ENCODE measurements around the gene CHN1.
A peak's percentile ranks its signal among the peaks of the same experiment; 100 is the strongest.

Gene CHN1

DNA sequence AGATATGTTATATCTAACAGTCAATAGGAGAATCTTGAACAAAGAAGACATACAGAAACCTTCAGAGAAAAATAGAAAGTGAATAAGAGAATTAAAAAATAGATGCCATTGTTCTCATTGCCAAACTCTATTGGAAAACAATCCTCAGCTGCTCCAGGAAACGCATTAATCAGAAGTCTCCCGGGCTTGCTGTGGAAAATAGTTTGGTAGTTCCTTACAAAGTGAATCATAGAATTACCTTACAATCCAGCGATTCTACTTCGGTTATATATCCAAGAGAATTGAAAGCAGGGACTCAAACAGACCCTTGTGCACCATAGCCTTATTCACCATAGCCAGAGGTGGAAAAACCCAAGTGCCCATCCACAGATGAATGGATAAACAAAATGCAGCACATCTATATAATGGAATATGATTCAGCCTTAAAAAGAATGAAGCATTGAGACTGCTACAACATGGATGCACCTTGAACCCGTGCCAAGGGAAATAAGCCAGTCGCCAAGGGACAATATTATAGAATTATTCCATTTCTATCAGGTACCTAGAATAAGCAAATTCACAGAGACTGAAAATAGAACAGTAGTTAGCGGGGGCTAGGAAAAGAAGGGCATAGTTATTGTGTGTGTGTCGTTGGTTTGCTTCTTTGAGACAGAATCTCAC, 219.0 kb downstream of the CHN1 start:
- DNase-seq (ENCODE audit: low read depth), result no peak

DNA sequence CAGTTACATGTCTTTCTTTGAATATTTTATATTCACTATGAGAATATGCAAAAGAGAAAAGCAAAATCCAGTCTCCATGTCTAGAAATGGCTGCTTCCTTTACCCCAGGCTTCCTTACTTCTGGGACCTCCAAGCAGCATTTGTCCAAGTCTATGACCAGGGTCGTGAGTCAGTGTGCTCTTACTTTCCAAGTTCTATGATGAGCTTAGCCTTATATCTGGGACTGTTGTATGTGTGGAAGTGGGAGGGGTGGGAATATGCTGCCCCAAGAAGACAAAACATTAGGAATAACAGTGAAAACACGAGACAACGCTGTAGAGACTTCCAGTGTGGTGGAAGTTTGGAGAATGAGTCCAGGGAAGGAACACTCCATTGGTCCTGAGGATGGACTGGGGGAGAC, 219.7 kb downstream of the CHN1 start:
- no peak for DNase-seq (ENCODE audit: low read depth)

DNA sequence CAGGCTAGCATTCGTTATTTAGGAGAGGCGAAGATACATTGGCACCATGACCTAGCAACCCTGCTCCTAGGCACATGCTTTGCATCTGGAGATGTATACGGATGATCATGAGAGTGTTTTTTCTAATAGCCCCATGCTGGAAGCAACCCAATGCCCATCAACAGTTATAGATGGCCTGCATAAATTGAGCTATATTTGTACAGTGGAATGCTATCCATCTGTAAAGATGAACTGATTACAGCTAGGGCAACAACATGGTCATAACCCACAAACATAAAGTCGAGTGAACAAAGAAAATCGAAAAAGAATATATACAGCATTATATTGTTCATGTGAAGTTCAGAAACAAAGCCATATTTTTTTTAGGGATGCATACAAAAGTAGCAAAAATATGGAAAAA, 220.3 kb downstream of the CHN1 start:
- DNase-seq (ENCODE audit: low read depth), result no peak

DNA sequence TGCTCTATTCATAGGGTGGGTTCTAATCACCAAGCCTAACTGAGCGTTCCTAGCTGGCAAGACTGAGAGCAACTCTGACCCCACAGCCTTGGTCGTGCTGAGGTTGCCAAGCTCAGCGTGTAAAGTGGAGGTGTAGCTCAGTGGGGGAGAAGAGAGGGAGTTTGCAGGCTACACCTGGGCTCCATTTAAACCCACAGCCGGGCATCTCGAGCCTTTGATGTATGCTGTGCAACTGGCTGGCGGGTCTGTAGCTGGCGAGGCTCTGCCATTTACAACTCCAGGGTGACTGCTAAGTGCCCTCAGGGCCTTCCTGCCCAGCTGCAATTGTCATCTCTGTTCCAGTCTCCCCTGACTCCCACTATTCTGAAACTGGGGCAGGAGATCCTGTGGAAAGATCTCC, 220.9 kb downstream of the CHN1 start:
- no peak for DNase-seq (ENCODE audit: low read depth)

DNA sequence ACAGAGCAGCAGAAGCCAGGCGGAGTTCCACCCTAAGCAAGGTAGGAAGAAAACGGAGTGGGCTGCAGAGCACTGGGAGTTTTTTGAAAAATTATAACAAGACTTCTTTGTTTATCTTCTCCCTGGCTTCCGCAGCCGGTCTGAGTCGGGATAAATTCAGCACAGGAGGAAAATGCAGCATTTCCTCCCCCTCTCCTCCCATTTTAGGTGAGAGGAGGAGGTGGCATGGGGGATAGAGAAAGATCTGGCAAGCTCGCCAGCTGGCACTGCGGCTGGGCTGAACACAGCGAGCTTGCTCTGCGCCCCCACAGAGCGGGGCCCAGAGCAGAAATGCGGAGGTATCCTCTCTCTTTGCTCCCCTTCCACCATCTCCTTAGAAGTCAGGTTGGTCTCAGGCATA, 223.2 kb downstream of the CHN1 start:
- no peak for DNase-seq (ENCODE audit: low read depth)

DNA sequence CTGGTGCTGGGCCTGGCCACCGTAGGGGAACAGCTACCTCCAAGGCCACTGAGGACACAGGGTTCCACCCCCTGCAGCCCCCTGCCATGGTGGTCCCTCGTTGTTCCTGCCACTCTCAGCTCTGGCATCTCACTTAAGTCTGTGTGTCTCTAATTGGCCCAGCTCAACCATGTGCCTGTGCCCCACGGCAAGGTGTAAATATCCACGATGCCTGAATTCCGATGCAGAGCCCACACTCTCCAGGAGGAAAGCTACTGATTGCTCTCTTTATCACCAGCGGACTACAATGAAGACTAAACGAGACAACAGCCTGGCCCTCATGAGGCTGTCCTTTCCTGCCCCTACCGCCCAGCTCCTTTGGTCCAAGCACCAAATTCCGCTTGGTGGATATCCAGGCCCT, 223.9 kb downstream of the CHN1 start:
- no peak for DNase-seq (ENCODE audit: low read depth)

DNA sequence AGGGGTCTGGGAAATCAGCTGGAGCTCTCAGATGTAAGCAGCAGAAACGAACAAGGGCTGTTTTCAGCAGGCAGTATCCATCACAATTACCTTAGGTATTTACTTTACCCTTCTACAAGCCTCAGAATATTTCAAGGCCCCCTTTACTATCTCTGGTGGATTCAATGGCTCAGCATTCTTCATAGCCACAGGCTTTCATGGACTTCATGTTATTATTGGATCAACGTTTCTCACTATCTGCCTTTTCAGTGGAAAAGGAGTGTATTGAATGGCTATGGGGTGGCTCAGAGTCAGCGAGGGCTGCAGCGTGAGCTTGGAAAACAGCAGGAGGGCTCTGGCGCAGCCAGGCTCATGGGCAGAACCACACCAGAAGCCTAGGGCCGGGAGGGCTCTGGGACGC, 224.3 kb downstream of the CHN1 start:
- no peak for DNase-seq (ENCODE audit: low read depth)

DNA sequence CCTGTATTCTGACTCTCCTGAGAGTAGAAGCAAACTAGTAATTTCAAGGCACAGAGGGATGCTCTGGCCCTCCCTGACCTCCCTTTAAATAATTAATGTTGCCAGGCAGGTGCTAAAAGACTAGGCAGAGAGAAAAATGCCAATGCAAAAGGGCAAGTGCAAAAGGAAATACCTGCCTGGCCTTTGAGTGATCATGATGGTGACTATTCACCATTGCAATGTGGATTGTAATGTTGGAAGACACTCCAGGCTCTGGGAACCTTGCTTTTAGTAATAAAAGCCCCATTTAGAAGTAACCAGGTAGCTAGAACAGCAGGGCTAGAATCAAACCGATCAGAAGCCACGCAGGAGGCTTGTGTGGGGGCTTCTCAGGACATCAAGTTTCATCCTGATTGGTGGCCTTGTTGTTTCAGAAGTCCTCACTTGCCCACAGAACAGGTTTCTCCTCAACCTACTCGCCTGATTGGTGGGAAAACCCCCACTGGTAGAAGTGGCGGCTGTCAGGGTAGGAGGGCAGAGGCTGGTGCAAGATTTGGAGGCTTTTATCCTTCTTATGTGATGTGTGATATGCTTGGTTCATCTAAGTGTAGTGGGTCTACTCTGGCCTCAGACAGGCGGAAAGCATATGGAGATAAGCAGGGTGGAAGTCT, 224.9 kb downstream of the CHN1 start:
- DNase-seq (ENCODE audit: low read depth), result no peak

DNA sequence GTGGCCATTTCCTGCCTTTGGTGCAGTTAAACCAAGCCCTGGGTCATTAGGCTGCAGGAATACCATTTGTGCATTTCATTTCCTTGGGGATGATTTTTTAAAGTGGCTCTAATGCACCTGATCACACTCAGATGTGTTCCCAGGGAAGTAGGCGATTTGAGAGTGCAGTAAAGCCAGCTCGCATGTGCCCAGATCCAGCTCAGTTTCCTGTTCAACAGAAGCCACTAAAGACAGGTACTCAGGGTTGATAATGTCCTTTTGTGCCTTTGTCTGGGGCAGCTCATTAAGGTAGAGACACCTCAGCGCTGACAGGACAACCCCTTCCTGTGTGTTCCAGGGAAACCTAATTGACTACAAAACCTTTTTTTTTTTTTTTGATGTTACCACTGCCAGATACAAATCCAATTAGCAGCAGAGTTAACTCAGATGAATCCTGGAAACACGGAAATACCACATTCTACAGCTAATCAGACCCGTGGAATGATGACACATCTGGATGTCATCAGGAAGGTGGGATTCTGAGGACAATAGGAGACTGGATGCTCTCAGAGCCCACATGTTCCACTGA, 225.7 kb downstream of the CHN1 start:
- DNase-seq (ENCODE audit: low read depth), result no peak

DNA sequence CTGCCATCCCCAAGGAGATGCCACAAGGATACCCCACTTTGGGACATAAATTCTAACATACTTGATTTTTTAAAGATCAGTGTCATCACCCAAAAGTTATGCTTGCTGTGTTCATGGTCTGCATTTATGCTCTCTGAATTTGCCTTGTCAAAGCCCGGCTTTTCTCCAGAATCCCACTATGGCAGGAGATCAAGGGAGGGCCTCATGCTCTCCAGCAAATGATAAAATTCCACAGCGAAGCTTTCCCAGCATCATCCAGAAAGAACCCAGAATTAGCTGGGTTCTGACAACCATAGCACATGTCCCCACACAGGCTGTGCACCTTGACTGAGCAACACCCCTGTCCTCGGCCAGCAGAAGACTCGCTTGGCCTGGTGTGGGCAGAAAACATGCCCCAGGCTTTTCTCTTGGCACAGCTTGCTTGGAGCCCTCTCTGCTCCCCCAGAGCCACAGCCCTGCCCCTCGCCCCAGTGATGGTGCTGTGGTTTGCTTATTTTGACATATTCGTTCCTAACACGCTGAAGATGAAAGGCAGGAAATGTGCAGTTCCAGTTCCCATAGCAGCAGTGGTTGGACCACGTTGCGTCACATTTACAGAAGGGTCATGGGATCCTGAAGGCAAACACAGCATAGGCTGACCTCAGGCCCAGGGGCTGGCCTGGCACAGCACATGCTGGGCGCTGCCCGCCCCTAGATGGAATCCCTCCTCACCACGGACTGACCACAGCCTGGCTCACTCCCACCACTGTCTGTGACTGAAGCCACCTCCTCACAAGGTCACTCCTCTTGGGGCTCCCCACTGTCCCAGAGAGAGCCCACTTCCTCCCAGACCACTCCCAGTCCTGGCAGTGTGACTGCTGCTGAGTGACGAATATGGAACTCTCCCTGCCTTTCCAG, 226.8 kb downstream of the CHN1 start:
- peak; percentile 46 for DNase-seq (ENCODE audit: low read depth)

DNA sequence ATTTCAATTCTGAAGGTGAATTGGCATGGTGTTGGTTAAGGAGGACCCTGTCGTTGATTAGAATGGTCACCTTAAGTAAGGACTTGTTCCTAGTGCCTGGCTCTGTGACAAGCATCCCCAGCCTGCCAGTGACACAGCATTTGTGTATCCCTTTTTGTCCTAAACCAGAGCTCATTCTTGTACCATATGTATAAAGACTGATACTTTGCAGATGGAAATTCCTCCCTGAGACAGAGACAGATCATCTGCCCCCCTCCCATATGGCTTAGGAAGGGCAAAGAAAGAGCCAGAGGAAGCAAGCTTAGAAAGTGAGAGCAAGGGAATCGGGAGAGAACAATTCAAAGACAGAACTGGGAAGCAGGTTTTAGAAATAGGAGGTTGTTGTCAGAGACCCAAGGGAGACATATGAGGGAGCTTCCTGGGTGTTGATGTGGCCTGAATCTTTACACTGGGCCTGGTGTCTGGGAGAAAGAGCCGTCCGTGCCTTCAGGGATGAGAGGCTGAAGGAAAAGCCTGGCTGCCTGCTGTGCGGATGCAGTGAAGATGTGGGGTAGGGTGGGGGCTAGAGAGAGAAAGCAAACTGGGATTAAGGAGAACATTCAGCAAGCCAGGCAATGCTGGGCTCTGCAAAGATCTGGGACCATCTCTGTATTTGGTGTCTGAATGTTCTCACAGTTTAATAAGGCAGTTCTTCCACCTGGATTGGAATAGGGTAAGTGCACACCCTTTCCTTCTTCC, 227.7 kb downstream of the CHN1 start:
- DNase-seq (ENCODE audit: low read depth), result no peak

DNA sequence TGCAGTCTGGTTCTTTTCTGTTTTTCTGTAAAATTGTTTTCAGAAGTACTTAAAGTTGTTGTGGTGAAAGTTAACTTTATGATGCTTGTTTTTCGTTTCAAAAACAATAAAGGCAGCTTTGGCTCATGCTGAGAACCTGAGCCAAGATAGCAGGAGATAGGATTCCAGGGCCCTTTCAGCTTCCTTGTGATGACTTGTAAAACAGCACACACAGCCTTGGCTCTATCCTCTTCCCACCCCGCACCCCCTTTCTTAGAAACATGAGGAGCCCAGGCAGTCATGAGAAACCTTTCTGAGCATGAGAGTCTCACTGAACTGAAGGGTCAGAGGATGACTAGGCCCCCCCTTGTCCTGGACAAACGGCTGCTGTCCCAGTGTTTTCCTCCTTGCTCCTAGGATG, 228.5 kb downstream of the CHN1 start:
- no peak for DNase-seq (ENCODE audit: low read depth)

DNA sequence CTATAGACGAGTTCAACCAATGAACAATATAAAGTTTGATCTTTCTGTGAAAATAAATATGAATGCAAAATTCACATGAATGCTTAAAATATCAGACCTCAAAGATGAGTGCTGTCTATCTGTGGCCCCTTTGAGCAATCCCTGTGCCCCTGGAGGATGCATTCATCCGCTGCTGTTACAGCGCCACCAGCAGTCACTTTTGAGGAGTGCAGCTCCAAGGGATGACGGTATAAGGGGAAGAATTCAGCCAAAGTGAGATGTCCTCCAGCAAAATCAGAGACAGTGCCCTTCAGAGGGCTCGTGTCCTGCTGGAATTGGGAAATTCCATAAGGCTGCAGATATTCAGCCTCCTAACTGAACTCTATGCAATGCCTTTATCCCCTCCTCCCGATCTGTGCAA, 229.0 kb downstream of the CHN1 start:
- DNase-seq (ENCODE audit: low read depth), result no peak

DNA sequence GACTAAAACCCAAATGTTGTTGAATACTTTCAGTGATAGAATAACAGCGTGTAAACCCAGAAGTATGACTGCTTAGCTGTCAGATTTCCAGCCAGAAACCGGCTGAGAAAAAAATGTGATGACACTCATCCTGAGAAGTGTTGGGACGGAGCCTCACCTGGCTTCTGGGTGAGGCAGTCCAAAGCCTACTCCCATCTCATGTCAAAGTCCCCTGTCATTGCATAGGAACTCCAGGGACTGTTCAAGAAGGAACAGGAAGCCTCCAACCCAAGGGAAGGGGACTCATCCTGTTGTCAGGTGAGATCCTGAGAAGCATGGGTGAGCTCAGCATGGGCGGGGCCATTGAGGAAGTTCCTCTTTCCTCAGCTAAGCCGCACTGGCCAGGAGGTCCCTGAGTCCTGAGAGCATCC, 229.6 kb downstream of the CHN1 start:
- no peak for DNase-seq (ENCODE audit: low read depth)

DNA sequence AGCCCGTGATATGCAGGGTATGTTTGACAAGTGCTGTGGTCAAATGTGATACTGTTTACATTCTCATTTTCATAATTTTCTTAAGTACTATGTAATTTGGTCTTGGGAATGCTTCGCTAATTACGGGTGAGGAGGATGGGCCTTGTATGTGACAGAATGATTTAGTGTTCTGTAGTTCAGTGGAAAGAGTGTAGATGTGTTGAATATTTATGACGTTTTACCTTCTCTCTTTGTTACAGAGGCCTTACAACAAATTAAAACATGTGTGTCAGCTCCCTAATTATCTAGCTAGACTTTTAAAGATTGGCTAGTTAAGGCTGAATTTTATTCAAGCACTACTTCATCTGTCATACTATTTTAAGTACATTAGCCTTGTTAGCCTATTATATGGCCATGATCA, 230.3 kb downstream of the CHN1 start:
- DNase-seq (ENCODE audit: low read depth), result no peak

DNA sequence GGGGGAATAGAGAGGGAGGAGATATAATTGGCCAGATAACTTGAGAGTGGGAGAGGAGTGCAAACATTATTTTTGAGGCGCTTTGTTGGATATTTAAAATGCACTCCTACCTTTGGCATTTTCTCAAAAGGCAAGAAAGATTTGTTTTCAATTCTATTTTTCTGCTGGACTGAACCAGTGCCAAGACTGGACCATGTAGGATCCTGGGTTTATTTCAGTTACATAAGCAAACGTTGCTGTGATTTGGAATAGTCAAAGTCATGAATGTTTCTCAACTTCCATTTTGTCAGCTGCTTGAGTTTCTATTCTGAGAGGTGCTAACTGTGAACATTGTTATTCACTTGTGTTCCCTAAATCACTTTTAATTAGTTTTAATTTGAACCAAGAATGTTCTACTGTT, 232.0 kb downstream of the CHN1 start:
- DNase-seq (ENCODE audit: low read depth), result no peak

DNA sequence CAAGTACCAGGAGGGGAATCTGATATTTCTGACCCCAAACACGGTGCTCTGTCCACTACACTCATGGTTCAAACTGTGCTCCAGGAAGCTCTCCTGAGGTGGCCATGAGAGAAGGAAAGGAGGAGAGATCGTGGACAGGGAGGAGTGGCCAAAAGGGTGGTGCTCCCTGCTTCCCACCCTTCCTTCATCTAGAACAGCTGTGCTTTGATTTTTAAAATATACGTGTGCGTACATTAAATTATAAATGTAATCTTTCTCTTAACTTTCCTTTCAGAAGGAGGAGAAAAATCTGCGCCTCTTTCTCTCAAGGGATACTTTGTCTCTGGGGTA, 232.7 kb downstream of the CHN1 start:
- no peak for DNase-seq (ENCODE audit: low read depth)

DNA sequence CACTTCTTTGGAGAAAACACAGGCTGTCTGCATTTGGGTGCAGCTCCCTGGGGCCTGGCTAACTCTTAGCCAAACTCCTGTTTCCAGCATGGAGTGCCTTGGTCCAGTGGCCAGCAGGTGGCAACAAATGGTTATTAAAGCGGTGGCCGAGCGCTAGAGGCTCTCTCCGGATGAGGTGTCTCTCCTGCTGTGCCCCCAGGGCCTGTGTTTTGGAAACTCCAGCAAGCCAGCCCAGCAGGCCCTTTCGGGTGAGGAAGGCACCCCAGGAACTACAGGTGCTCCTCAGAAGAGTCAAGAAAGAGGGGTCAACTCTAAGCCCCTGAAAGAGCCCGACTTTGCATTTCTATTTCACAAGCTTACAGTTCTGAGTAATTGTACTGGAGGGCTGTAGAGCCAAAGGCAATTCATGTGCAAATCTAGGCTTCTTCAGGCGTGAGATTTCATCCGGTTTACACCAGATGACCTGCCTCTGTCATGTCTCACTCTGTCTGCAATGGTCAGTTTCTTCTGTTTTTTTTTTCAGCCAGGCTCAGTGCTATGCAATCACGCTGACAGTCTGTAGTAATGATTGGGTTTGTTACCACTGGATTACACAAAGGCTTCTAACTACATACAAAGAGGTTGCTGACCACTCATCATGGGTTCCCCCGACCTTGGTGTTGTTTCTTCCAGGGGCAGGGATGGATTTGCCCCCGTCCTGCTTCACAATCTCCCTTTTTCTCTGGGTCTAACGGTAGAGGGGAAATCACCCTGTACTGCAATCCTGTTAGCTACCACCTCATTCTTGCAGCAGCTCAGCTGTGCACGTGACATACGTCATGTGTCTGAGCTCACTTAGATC, 233.3 kb downstream of the CHN1 start:
- no peak for DNase-seq (ENCODE audit: low read depth)

DNA sequence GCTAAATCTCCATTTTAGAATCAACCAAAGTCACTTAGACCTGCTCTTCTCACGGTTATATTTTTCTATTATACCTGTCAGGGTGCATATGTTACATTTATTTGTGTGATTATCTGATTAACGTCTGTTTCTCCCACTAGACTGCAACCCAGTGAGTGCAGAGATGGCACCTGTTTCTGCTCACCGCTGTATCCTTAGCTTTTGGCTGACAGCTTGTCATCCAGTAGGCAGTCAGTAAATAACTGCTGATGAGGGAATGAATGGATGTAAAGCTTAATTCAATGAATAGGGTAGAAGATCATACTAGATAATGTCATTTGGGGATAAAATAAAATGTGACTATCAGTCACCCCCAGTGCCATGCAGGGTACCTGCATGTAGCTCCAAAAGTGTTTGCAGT, 234.0 kb downstream of the CHN1 start:
- DNase-seq (ENCODE audit: low read depth), result no peak

DNA sequence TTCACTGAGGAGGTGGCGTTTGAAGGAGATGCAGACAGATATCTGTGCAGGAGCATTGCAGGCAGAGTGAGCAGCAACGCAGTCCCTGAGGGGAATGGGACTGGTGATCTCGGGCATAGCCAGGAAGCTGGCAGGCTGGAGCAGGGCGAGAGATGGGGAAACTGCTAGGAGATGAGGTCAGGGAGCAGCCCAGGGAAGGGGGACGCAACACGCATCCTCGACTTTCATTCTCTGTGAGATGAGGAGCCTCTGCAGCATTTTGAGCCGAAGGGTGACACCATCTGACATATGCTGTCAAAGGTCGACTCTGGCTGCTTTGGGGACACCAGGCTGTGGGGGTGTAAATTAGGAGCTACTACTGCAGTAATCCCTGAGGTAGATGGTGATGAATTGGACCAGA, 236.6 kb downstream of the CHN1 start:
- no peak for DNase-seq (ENCODE audit: low read depth)

DNA sequence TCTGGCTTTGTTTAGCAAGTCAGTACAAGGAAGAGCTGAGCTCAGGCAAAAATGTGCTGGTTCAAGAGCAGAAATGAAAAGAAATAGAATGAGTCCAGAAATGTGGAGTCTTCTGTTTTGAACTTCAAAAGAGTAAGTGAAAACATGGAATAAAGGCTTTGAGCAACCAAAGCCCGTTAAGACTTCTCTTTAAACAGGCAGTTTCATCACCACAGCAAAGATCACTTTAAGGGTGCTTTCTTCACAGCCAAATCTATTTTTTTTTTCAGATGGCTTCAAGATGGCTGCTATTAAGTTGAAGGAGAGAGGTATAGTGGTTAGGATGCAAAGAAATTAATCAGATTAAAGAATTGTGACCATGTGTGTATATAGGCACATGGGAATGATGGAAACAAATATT, 238.9 kb downstream of the CHN1 start:
- DNase-seq (ENCODE audit: low read depth), result no peak
